Rectal smooth muscle tissue (tissue), 1 donor: ENCODE results near the gene NAALADL2.

ENCODE experiments used
- H3K27ac ChIP-seq: one replicate; pipeline ENCODE4 v1.7.0; 2013; ENCODE audit warnings: low read depth, low read length, inconsistent platforms
- H3K27me3 ChIP-seq: one replicate; pipeline ENCODE4 v1.7.0; 2013; ENCODE audit warnings: low read length; ENCODE audit not compliant: control insufficient read depth, insufficient read depth
- H3K36me3 ChIP-seq: one replicate; pipeline ENCODE4 v1.7.0; 2013; ENCODE audit warnings: low read length; ENCODE audit not compliant: control insufficient read depth, insufficient read depth
- H3K4me1 ChIP-seq: one replicate; pipeline ENCODE4 v1.7.0; 2013; ENCODE audit warnings: low read length; ENCODE audit not compliant: control insufficient read depth, insufficient read depth
- H3K4me3 ChIP-seq: one replicate; pipeline ENCODE4 v1.7.0; 2013; ENCODE audit warnings: low read length
- H3K9ac ChIP-seq: one replicate; pipeline ENCODE4 v1.7.0; 2013; ENCODE audit warnings: low read length

The NAALADL2 gene

GRCh38 chr3:175552929-175553328 lies 693.8 kb downstream of the NAALADL2 start:
- Histone ChIP-seq H3K4me3 (no peak overlapping the region), H3K9ac (no peak overlapping the region), H3K4me1 (no peaks in the 10 kb centered on the region), H3K27ac (no peak overlapping the region), H3K27me3 (no peaks in the 10 kb centered on the region), H3K36me3 (no peaks in the 10 kb centered on the region)

DNA sequence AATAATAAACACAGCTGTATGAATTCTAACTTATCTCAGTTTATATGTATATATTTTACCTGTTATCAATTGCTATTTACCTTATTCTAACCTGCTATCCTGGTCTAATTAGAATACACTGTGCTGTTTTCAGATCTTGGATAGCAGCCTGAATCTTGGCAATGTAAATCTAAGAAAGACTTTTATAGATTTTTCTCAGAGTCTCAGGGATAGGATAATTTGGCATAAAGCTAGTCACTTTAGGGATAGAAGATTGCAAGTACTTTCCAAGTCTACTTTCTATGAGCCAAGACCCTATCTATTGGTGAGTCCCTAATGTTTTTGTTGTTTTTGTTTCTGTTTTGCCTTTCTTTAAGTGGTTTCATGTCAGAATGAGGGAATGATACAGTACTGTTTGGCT lies 695.7 kb downstream of the NAALADL2 start:
- no peaks in the 10 kb centered on the region for H3K27me3 ChIP-seq
- H3K36me3 ChIP-seq, result no peaks in the 10 kb centered on the region
- no peaks in the 10 kb centered on the region for H3K4me1 ChIP-seq
- no peak overlapping the region for H3K27ac ChIP-seq
- H3K9ac ChIP-seq, result no peak overlapping the region
- H3K4me3 ChIP-seq, result no peak overlapping the region

- no peaks in the 10 kb centered on the region for H3K36me3 ChIP-seq
- no peak overlapping the region for H3K9ac ChIP-seq
- H3K4me3 ChIP-seq, result no peak overlapping the region
- no peaks in the 10 kb centered on the region for H3K27me3 ChIP-seq
- H3K27ac ChIP-seq, result no peak overlapping the region
- no peaks in the 10 kb centered on the region for H3K4me1 ChIP-seq
Observed at GRCh38 chr3:175558261-175558660, 699.1 kb downstream of the NAALADL2 start.

GRCh38 chr3:175564363-175564762 lies 705.2 kb downstream of the NAALADL2 start:
- Histone ChIP-seq H3K36me3 (no peaks in the 10 kb centered on the region), H3K4me1 (no peaks in the 10 kb centered on the region), H3K27me3 (no peaks in the 10 kb centered on the region), H3K4me3 (no peak overlapping the region), H3K27ac (no peak overlapping the region), H3K9ac (no peak overlapping the region)

DNA sequence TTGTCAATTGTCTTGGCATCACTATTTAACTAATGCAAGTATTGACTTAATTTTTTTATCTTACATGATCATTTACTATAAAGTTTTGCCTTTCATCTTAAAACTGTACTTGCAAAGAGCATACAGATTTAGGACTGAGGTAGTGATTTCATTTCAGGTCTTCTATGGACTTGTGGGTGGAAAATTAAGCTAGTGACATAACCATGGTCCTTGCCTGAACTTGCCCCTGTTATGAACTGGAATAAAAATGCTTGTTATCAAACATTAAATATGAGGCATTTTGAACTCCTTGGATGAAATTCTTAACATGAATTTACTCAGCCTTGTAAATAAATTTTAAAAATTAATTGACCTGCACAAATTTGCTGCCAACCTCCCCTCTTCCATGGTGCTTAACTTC lies 712.0 kb downstream of the NAALADL2 start:
- Histone ChIP-seq H3K27ac (no peak overlapping the region), H3K4me1 (no peaks in the 10 kb centered on the region), H3K27me3 (no peaks in the 10 kb centered on the region), H3K9ac (no peak overlapping the region), H3K4me3 (no peak overlapping the region), H3K36me3 (no peaks in the 10 kb centered on the region)

GRCh38 chr3:175573226-175573625 lies 714.1 kb downstream of the NAALADL2 start:
- Histone ChIP-seq H3K4me1 (no peaks in the 10 kb centered on the region), H3K27ac (no peak overlapping the region), H3K9ac (no peak overlapping the region), H3K27me3 (no peaks in the 10 kb centered on the region), H3K4me3 (no peak overlapping the region), H3K36me3 (no peaks in the 10 kb centered on the region)

GRCh38 chr3:175580318-175580717 lies 721.2 kb downstream of the NAALADL2 start:
- H3K27me3 ChIP-seq, result no peaks in the 10 kb centered on the region
- no peaks in the 10 kb centered on the region for H3K36me3 ChIP-seq
- no peaks in the 10 kb centered on the region for H3K4me1 ChIP-seq
- H3K9ac ChIP-seq, result no peak overlapping the region
- H3K27ac ChIP-seq, result no peak overlapping the region
- no peak overlapping the region for H3K4me3 ChIP-seq

DNA sequence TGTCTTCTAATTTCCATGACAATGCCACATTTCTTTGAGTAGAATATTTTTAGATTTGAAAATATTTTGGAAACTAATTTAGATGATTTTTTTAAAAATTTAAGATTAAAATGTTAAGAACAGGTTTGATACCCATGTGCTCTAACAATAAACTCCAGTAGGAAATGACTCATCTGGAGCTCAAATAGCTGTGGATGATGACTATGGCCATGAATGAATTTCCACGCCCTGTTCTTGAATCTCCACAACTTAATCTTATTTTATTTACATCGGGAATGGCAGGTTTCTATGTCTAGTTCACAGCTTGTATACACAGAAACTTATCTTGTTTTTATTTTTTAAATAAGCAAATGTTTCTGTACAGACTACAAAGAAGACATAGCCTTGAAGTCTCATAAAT lies 726.8 kb downstream of the NAALADL2 start:
- H3K4me1 ChIP-seq, result no peaks in the 10 kb centered on the region
- no peaks in the 10 kb centered on the region for H3K36me3 ChIP-seq
- no peak overlapping the region for H3K9ac ChIP-seq
- H3K27me3 ChIP-seq, result no peaks in the 10 kb centered on the region
- H3K27ac ChIP-seq, result no peak overlapping the region
- no peak overlapping the region for H3K4me3 ChIP-seq

DNA sequence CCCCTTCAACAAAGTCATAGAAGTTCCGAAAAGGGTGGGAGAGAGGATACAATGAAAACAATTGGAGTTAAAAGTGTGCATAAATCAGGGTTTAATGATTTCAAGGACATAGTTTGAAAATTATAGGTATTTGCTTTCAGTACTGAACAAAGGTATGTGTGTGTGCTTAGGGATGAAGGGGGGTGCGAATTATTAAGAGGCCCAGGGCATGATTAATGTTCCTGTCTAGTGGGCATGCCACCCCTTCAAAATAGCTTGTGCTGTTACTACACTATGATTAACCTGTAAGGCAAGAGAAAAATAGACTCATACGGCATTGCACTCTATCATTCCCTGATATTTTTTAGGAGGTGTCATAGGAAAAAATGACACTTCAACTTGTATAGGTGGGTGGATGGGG lies 731.6 kb downstream of the NAALADL2 start:
- no peaks in the 10 kb centered on the region for H3K36me3 ChIP-seq
- no peak overlapping the region for H3K27ac ChIP-seq
- H3K27me3 ChIP-seq, result no peaks in the 10 kb centered on the region
- H3K9ac ChIP-seq, result no peak overlapping the region
- no peaks in the 10 kb centered on the region for H3K4me1 ChIP-seq
- no peak overlapping the region for H3K4me3 ChIP-seq

GRCh38 chr3:175591375-175591774 lies 732.2 kb downstream of the NAALADL2 start:
- Histone ChIP-seq H3K9ac (no peak overlapping the region), H3K4me1 (no peaks in the 10 kb centered on the region), H3K36me3 (no peaks in the 10 kb centered on the region), H3K27ac (no peak overlapping the region), H3K4me3 (no peak overlapping the region), H3K27me3 (no peaks in the 10 kb centered on the region)

GRCh38 chr3:175593331-175593730 lies 734.2 kb downstream of the NAALADL2 start:
- Histone ChIP-seq H3K9ac (no peak overlapping the region), H3K27ac (no peak overlapping the region), H3K4me3 (no peak overlapping the region), H3K36me3 (no peaks in the 10 kb centered on the region), H3K4me1 (no peaks in the 10 kb centered on the region), H3K27me3 (no peaks in the 10 kb centered on the region)

DNA sequence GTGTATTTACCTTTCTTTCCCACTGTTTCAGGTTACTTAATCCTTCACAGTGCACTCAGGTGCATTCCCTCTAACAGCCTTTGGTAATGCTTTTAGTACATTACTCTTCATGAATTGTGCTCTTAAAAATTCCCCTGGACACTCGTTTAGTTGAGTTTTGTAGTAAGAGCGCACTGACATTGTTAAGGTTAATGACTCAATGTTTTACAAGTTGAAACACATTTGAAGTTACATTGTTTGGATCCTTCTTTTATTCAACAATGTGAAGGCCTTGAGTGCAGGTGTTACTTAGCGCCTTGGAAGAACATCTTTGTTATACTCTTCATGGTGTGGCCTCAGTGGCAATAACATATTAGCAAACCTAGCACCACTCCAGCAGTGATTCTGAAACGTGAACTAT lies 739.6 kb downstream of the NAALADL2 start:
- Histone ChIP-seq H3K36me3 (no peaks in the 10 kb centered on the region), H3K4me1 (no peaks in the 10 kb centered on the region), H3K4me3 (no peak overlapping the region), H3K27me3 (no peaks in the 10 kb centered on the region), H3K9ac (no peak overlapping the region), H3K27ac (no peak overlapping the region)

GRCh38 chr3:175601521-175601920 lies 742.4 kb downstream of the NAALADL2 start:
- Histone ChIP-seq H3K9ac (no peak overlapping the region), H3K27ac (no peak overlapping the region), H3K4me1 (no peaks in the 10 kb centered on the region), H3K27me3 (no peaks in the 10 kb centered on the region), H3K36me3 (no peaks in the 10 kb centered on the region), H3K4me3 (no peak overlapping the region)
